Activated CD8-positive, alpha-beta memory T cell treated with anti-CD3 and anti-CD28 coated beads, Interleukin-2, amount 50 U/mL, for 4 hours (primary cell): ENCODE measurements around the gene GID4.
A peak's percentile ranks its signal among the peaks of the same experiment; 100 is the strongest.

ENCODE experiments used
- DNase-seq: peaks from one replicate; pipeline ENCODE4 v3.0.0-alpha.2; 2020

GID4 gene

DNA sequence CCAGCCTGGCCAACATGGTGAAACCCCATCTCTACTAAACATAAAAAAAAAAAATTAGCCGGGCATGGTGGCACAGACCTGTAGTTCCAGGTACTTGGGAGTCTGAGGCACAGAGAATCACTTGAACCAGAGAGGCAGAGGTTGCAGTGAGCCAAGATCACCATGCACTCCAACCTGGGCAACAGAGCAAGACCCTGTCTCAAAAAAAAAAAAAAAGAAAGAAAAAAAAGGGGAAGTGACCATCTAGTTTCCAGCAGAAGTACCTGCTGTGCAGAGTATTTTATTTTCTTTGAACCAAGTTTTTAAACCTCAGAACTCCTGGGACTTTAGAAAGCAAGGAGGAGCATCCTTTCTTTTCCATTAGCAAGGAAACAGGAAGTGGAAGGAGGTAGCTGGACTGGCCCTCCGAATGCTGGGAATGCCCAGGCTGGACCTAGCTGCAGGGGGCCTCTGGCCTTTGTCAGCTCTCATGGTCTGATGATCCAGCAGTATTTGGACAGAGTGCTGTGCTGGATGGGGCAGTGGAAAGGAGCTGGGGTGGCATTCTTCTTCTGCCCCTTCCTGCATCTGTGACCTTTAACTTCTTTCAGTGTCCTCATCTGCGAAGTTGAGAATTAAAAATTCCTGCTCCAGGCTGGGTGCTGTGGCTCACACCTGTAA, 6.6 kb downstream of the GID4 start:
- DNase-seq: no peak

DNA sequence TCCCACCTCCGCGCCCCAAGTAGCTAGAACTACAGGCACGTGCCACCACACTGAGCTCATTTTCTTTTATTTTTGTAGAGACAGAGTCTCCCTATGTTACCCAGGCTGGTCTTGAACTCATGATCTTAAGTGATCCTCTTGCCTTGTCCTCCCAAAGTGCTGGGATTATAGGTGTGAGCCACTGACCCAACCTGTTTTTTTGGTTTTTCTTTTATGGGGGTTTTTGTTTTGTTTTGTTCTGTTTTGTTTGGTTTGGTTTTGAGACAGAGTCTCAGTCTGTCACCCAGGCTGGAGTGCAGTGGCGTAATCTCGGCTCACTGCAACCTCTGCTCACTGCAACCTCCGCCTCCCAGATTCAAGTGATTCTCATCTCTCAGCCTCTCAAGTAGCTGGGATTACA, 16.4 kb downstream of the GID4 start:
- DNase-seq: no peak

DNA sequence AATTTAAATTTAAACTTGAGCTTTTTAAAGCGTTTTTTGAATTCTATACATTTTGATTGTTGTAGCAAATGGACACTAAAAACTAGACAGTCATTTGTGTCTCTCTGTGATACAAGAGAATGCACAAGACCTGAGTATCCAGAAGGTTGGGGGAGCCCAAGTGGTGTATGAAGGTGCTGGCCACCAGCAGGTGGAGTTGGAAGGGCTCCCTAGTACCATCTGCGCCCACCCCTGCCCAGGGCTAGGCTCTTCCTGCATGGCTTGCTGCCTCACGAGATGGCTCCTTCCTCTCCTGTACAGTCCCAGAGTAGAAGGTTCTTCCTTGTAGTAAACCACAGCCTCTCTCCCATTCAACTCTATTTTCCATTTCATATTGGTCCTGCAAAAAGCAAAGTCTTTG, 17.0 kb downstream of the GID4 start:
- DNase-seq: no peak

DNA sequence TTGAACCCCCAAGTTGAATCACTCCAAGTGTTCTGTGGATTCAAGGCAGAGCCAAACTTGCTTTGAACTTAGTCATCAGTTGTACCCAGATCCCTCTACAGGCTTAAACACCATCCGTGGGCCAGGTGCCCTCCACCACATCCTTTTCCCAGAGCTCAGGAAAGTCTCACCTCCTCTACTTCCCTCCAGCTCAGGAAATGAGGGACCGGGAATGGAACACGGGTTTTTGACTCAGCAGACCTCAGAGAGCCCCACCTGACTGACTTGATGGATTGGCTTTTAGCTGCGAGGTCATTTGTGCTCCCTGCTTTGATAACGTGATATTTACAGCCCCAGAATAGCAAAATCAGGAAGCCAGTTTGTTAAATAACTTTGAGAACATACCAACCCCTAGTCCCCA, 20.1 kb downstream of the GID4 start:
- no peak for DNase-seq

DNA sequence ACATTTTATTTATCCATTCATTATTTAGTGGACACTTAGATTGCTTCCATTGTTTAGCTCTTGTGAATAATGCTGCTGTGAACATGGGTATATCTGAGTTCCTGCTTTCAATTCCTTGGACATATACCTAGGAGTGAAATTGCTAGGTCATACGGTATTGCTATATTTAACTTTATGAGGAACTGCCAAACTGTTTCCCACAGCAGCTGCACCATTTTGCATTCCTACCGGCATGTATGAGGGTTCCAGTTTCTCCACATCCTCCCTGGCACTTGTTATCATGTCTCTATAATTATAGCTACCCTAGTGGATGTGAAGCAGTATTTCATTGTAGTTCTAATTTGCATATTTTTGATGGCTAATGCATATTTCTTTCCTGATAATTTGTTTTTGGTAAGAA, 24.8 kb downstream of the GID4 start:
- no peak for DNase-seq

DNA sequence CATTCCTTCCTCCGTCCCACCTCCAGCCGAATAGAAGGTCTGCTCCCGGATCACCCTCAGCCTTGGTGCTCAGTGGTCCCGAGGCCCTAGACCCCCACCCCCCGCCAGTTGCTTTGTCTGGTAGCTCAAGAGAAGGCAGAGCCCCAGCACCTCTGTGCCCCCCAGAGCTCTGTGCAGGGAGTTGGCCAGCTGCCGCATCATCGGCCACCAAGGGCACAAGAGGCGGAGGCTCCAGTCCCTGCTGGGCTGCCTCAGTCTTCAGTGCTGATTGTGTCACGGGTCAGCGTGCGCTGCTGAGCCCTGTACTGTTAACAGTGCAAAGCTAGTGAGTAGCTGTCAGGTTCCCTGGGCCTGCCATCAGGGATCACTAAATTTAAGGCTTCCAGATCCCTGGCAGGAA, 26.3 kb downstream of the GID4 start:
- DNase-seq: no peak

DNA sequence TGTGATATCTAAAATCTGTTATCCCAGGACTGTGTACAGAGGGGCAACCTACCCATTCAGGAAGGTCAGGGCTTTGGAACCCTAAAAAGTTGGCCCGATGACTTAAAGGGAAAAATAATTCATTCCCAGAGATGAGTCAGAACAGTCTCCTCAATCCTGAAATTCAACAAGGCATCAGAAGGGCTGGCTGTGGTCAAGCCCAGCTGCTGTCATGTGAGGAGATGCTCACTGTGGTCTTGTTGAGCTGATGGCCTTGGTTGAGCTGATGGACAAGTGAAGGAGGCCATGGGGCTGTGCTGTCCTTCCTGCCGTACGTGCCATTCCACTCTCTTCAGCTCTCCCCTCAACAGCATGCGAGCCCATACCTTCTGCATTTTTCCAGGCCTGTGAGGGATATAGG, 27.7 kb downstream of the GID4 start:
- no peak for DNase-seq

DNA sequence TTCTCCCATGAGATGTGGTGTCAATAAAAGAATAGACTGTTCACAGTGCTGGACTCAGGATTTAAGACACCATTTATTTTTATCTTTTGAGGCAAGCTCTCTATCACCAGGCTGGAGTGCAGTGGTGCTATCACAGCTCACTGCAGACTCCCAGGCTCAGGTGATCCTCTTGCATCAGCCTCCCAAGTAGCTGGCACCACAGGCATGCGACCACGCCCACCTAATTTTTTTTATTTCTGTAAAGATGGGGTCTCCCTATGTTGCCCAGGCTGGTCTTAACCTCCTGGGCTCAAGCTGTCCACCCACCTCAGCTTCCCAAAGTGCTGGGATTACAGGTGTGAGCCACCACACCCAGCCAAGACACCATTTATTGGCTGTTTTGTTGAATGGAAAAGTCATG, 29.9 kb downstream of the GID4 start:
- no peak for DNase-seq

DNA sequence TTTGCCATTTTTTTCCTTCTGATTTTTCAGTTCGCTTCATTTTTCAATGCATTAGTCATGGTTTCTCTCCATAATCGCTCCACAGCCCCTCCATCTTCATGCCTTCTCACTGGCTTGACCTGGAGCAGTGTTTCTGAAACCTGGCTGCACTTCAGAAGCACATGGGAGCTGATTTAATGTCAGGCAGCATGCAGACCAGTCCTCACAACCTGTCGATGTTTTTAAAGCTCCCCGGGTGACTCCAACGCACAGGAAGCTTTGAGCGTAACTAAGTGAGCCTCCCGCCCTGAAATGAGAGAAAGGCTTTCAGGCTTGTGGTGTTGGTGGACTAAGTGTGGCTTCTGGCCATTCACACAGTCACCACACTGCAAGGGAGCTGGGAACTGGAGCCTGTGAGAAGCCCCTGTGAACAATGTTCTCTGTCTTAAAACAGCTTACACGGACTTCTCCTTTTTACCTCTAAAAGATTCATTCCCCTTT, 31.7 kb downstream of the GID4 start:
- no peak for DNase-seq

DNA sequence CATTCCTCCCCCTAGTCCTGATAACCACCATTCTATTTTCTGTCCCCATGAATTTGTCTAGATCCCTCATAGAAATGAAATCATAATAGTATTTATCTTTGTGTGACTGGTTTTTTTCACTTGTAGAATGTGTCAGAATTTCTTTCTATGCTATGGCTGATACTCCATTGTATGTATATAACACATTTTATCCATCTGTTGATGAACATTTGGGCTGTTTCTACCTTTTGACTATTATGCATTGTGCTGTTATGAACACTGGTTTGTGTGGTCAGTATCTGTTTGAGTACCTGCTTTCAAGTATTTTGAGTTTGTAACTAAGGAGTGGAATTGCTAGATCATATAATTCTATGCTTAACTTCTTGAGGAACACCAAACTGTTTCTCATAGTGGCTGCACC, 32.5 kb downstream of the GID4 start:
- no peak for DNase-seq

DNA sequence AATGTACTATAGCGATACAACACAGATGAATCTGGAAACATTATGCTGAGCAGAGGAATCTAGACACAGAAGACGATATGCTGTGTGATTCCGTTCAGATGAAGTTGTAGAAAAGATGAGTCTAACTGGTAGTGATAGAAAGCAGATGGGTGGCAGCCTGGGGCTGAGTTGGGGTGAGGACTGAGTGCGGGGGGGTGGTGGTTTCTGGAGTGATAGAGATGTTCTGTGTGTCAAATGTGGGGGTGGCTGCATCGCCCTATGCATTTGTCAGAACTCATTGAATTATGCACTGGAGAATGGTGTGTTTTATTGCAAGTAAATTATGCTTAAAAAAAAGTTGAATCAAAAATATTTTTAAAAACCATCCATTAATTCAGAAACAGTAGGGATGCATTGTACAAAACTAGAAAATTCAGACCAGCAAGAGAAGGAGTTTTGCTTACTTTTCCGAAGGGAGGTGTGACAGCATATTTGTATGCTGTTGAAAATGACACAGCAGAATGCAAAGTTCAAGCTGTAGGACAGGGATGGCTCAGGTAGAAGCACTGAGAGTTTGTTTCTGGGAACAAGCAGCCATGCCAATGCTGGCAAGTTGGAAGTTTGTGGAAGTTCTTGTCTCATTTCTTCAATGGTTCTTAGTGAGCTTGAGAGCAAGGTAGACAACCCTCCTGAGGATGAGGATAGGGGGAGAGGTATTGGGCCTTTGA, 35.5 kb downstream of the GID4 start:
- DNase-seq: no peak

DNA sequence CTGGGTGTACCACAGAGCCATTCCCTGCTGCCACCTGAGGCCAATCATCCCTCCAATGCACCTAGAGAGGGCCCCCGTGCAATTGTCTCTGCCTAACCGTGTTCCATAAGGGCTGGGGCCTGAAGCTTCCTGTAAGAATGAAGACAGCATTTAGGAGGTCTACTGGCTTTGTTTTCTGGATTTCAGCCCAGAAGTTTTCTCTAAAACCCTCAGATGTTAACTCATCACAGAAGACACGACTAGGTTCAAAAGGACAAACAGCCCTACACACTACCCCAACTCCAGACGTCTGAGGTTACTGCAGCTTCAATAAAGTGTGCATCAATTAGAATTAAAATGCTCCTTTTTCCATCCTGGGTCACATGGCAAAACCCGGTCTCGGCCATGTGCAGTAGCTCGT, 37.7 kb downstream of the GID4 start:
- DNase-seq: no peak

DNA sequence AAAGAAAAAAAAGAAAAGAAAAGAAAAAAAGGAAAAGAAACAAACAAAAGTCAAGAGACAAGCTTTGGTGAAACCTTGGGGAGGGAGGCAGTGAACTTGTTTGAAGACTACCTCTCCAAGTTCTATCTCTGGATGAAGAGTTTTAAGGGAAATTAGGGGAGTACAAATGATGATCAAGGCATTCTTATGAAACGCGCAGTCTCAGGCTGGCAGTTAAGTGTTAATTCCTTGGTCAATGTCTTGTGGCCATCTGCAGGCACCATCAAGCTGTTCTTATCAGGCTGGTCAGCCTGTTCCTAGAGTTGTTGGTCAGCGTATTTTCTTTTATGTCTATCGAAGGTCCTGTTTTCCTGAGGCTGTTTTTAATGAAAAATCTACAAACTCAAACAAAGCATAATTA, 40.3 kb downstream of the GID4 start:
- no peak for DNase-seq

DNA sequence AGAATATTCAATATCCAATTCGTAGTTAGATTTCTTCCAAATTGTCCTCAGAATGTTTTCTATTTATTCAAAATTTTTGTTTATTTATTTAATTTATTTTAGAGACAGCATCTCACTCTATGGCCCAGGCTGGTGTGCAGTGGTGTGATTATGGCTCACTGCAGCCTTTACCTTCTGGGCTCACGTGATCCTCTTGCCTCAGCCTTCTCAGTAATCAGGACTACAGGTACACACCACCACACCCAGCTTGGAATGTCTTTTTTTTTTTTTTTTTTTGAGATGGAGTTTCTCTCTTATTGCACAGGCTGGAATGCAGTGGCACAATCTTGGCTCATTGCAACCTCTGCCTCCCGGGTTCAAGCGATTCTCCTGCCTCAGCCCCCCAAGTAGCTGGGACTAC, 45.0 kb downstream of the GID4 start:
- DNase-seq: no peak

DNA sequence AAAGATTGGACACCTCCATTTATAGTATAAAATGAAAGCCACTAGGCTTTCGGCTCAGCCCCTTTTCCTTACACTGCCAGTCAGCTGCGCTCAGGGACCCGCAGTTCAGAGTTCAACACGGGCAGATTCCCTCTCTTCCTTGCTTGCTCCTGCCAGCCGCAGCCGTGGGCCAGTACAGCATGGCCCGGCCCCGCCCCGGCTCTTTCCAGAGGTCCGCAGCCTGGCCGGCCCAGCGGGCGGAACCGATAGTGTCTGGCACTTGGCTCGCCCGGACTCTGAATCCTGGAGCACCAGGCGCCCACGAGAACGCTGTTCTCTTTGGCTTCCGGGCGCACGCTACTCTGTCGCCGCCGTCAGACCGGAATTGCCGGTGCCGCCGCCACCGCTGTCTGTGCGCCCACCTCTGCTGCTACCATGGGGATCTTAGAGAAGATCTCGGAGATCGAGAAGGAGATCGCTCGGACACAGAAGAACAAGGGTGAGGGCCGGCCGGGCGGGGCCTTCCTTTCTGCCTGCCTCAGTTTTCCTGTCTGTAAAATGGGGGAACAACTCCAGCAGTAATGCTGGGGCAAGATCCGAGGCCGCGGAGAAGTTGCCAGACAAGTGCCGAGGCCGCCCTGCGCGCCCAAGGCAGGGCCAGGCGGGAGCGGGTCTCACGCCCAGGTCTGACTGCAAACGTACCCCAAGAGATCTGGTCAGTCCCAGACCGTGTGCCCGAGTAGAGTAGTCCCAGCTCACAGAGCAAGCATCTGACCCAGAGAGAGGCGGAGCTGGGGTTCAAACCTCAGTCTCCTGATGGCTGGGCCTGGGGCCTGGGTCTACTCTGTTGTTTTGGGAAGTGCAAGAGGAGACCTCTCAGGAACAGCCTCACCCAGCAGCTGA, 48.6 kb downstream of the GID4 start, which contains the start of gene DRG2:
DRG2 (plus strand) TSS at position 339 of the 882 bp plus-strand sequence; CDS start at position 415, 76 bp downstream.
- peak; percentile 86 for DNase-seq

DNA sequence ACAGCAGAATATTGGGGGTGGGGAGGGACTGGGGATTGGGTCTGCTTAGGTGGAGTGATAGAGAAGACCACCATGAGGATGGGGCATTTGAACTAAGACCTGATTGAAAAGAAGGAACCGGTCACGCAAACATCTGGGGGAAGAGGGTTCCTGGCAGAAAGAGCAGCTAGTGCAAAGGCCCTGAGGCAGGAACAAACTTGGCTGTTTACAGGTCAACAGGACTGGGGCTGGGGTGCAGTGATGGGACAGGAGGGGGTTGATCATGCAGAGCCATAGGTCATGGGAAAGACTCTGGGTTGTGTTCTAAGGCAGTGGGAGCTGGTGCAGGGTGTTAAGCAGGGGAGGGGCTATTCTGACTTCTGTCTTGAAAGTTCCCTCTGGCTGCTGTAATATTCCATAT, 50.4 kb downstream of the GID4 start:
- no peak for DNase-seq

DNA sequence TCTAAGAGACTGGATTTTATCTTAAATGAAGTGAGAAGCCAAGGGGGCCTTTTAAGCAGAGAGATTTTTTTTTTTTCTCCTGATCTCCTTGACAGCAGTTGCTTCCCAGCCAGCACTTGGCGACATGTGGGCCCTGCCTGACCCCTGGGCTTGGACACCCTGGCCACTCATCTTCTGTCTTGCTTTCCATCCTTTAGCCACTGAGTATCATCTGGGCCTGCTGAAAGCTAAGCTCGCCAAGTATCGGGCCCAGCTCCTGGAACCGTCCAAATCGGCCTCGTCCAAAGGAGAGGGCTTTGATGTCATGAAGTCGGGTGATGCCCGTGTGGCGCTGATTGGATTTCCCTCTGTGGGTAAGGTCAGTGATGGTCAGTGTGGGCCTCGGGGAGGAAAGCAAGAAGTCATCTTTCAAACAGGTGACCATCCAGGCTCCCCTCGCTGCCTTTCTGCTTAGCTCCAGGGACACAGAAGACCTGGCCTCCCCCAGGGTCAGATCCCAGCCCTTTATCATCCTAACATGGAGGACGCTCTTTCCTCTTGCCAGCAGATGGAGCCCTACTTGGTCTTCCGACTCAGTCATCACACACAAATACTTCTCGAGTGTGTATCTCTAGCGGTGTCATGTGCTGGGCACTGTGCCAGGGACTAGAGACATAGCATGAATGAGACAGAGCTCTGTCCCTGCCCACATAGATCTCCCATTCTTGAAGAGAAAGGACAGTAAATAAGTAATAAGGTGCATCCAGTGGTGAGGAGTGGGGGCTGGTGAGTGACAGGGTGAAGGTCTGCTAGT, 54.6 kb downstream of the GID4 start:
- no peak for DNase-seq

DNA sequence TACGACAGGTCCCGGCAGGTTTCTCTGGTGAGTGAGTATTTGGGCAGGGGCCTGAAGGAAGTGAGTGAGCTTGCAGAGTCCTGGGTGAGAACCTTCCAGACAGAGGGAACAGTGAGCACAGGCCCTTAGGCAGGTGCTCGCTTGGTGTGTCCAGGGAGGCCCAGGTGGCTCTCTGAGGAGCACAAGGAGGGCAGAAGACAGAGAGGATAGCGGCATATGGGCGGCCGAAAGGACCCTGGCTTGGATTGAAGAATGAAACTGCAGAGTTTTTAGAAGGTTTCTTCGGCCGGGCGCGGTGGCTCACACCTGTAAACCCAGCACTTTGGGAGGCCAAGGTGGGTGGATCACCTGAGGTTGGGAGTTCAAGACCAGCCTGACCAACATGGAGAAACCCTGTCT, 55.2 kb downstream of the GID4 start:
- DNase-seq: no peak

DNA sequence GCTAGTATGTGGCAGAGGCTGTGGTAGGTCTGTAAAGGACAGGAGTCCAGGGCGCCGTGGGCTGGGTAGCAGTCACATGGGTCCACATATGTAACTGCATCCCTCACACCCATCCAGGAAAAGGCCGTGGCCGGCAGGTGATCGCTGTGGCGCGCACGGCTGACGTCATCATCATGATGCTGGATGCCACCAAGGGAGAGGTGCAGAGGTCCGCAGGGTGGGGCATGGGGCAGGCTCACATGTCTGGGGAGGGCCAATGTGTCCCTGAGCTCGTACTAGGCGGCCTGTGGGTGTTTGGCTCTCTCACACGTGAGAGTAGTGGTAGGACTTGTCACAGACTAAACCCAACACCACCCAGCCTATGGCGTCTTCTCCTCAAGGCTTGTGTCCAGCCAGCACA, 60.3 kb downstream of the GID4 start:
- DNase-seq: no peak

DNA sequence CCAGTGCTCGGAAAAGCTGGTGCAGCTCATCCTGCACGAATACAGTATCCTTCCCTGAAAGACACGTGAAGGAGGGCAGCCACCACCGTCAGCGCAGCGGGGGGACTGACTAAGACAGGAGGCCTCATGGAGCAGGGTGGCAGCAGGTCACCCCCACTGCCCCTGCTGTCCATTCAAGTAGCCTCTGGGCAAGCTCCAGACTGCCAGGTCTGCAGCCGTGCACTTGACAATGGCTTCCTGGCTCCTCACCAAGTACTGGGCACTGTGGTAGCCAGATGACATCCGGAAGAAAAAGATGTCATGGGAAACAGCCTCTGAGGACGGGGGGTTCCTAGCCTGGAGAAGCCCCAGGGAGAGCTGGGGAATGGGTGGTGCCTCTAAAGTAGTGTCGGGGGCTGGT, 61.4 kb downstream of the GID4 start:
- no peak for DNase-seq

DNA sequence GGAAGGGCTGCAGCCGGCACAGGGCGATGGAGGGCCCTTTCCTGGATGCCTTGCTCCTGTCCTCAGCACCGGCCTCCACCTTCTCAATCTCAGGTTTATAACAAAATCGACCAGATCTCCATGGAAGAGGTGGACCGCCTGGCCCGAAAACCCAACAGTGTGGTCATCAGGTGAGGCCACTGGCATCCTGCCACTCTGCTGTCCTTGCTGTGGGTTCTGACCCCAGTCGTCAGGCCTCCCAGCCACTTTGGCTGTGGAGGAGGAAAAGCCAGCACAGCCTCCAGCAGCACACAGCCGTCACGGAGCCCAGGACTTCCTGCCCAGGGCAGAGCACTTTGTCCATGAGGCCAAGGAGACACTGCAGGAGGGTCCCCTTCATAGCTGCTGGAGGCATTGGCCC, 62.6 kb downstream of the GID4 start:
- DNase-seq: no peak

DNA sequence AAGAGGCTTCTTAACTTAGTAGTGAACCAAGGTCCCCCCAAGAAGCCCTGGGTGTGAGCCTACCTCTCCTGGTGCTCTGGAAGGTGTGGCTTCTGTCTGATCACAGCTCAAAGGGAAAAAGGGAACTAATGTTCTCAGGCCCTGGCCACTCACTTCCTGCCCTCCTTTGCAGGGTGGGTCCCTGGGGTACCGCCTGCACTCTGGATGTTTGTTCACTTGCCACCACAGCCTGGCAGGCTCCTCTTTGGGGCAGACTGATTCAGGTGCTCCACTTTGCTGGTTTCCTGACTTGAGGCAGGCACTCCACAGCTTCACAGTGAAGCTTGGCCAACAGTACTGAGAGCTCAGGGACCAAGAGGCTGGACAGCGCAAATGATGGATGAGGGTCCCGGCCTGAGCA, 63.4 kb downstream of the GID4 start:
- no peak for DNase-seq

DNA sequence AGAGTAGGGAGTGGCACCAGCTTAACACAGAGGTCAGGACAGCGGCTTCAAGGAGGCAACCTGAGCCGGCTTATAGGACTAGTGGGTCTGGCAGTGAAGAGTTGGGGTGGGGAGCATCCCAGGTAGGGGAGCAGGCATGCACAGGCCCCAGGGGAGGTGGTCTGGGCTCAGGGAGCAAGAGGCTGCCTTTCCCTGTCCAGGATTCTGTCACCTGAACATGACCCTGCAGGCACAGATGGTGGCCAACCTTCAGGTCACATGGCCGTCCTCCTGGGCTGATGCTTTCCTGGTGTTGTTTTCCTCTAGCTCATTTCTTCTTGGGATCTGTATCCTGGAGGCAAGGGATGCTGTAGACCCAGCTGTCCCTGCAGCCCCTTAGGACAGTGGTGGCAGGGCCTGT, 65.8 kb downstream of the GID4 start:
- no peak for DNase-seq
